B cell (primary cell): ENCODE data around the gene MAF. TPM values are rescaled to one million over a fixed set of nuclear protein-coding genes. Genes with fewer than 3 reads are reported as not detected.

Source experiments
- ATAC-seq: fragments of 200-7000 bp; cut with Tn5 transposase; one replicate; pipeline ENCODE4 v1.10.0; 2021; ENCODE audit warnings: low read depth, mild to moderate bottlenecking, moderate number of reproducible peaks, moderate library complexity
- CTCF ChIA-PET: fragments of 350-600 bp; sonication (Branson Sonifier 250); formaldehyde crosslinking; loops from one replicate; lab custom pipeline; 2021; ENCODE audit warnings: antibody characterized with exemption, inconsistent platforms; lab: Charles Lee
- POLR2A ChIA-PET: fragments of 350-600 bp; sonication (Branson Sonifier 250); formaldehyde crosslinking; loops from one replicate; lab custom pipeline; 2021; ENCODE audit warnings: antibody characterized with exemption; lab: Charles Lee
- DNase-seq: peaks from one replicate; pipeline ENCODE4 v3.0.0; 2013
- H2AFZ ChIP-seq: 2 replicates; pipeline ENCODE4 v1.6.1; 2012; ENCODE audit warnings: mild to moderate bottlenecking, low read depth, low read length; ENCODE audit not compliant: insufficient read depth, poor library complexity, severe bottlenecking
- H3K27ac ChIP-seq, 2 donors: 1 replicate in 1 of 2; 2 replicates in 1 of 2; pipeline ENCODE4 v1.5.1; 2012 to 2013; ENCODE audit warnings: low read length in 2 of 2, mild to moderate bottlenecking in 2 of 2, moderate library complexity in 1 of 2
- H3K27me3 ChIP-seq, 4 experiments: fragments of 200-600 bp in 1 of 4; sonication (generic) in 1 of 4; replicated peaks in 1 of 4; 1 replicate in 2 of 4; 2 replicates in 2 of 4; pipeline versions ENCODE4 v1.6.1 to v1.7.0; 2013 to 2016; ENCODE audit warnings: low read length in 3 of 4, mild to moderate bottlenecking in 2 of 4, mixed read lengths in 1 of 4, moderate library complexity in 1 of 4; ENCODE audit not compliant: insufficient read depth in 4 of 4, control insufficient read depth in 3 of 4; ENCODE audit errors: control extremely low read depth in 1 of 4
- H3K36me3 ChIP-seq, 2 experiments: replicated peaks in 1 of 2; 1 replicate in 1 of 2; 2 replicates in 1 of 2; pipeline versions ENCODE4 v1.6.1 to v1.7.1; 2013; ENCODE audit warnings: low read length in 1 of 2; ENCODE audit not compliant: insufficient read depth in 2 of 2, control insufficient read depth in 1 of 2; ENCODE audit errors: control extremely low read depth in 1 of 2, extremely low read depth in 1 of 2
- H3K4me1 ChIP-seq, 2 donors: fragments of 200-600 bp in 1 of 2; sonication (generic) in 1 of 2; 1 replicate in 1 of 2; 2 replicates in 1 of 2; pipeline versions ENCODE4 v1.5.1 to v1.6.1; 2013 to 2017; ENCODE audit warnings: low read length in 2 of 2; ENCODE audit not compliant: control insufficient read depth in 2 of 2, insufficient read depth in 2 of 2
- H3K4me2 ChIP-seq: replicated peaks from 2 replicates; pipeline ENCODE3; 2012; ENCODE audit warnings: mild to moderate bottlenecking, low read depth, low read length; ENCODE audit not compliant: poor library complexity, severe bottlenecking
- H3K4me3 ChIP-seq, 5 experiments: fragments of 200-600 bp in 1 of 5; sonication (generic) in 1 of 5; 1 replicate in 3 of 5; 2 replicates in 2 of 5; pipeline versions ENCODE4 v1.5.1 to v1.7.0; 2011 to 2016; ENCODE audit warnings: low read length in 4 of 5, mild to moderate bottlenecking in 4 of 5, low read depth in 2 of 5, control low read depth in 1 of 5, moderate library complexity in 1 of 5; ENCODE audit not compliant: insufficient read depth in 1 of 5; ENCODE audit errors: control extremely low read depth in 1 of 5, extremely low read depth in 1 of 5
- H3K79me2 ChIP-seq: fragments of 200-600 bp; sonication (generic); one replicate; pipeline ENCODE4 v1.6.0; 2016; ENCODE audit warnings: low read length; ENCODE audit not compliant: control insufficient read depth, insufficient read depth
- H3K9ac ChIP-seq: fragments of 200-600 bp; sonication (generic); 2 replicates; pipeline ENCODE4 v1.6.1; 2017; ENCODE audit warnings: mild to moderate bottlenecking, low read length, moderate library complexity
- H3K9me3 ChIP-seq, 3 donors: one replicate each; pipeline versions ENCODE4 v1.6.1 to v1.7.1; 2013; ENCODE audit warnings: low read length in 2 of 3; ENCODE audit not compliant: control insufficient read depth in 2 of 3, insufficient read depth in 1 of 3; ENCODE audit errors: control extremely low read depth in 1 of 3
- H4K20me1 ChIP-seq: 2 replicates; pipeline ENCODE4 v1.6.0; 2012; ENCODE audit warnings: mild to moderate bottlenecking, low read length; ENCODE audit not compliant: insufficient read depth, control insufficient read depth, poor library complexity, severe bottlenecking
- H3K27ac Mint-ChIP-seq: one replicate; pipeline ENCODE4 v1.8.0; 2021; ENCODE audit warnings: mixed read lengths
- H3K27me3 Mint-ChIP-seq: one replicate; pipeline ENCODE4 v1.8.0; 2021; ENCODE audit warnings: mixed read lengths
- H3K4me1 Mint-ChIP-seq: one replicate; pipeline ENCODE4 v1.8.0; 2021; ENCODE audit warnings: mixed read lengths
- H3K4me3 Mint-ChIP-seq: one replicate; pipeline ENCODE4 v1.8.0; 2021; ENCODE audit warnings: mixed read lengths
- H3K9me3 Mint-ChIP-seq: one replicate; pipeline ENCODE4 v1.8.0; 2022; ENCODE audit warnings: mixed read lengths; ENCODE audit not compliant: insufficient read depth
- EZH2 ChIP-seq: IDR thresholded peaks from 2 replicates; pipeline ENCODE4 v1.6.1; 2012; ENCODE audit warnings: borderline replicate concordance, low read depth, mild to moderate bottlenecking, moderate library complexity, low read length; ENCODE audit not compliant: insufficient read depth, poor library complexity, severe bottlenecking
- WGBS: methylation state at CpG from one replicate; pipeline ENCODE4 v1.1.5; 2013; ENCODE audit warnings: missing lambda C conversion rate; ENCODE audit not compliant: insufficient coverage; 5-methylcytosine and 5-hydroxymethylcytosine counted together
- intact Hi-C: fragments of 100-400 bp; cut with micrococcal nuclease; formaldehyde crosslinking; loops from one replicate; pipeline ENCODE4 v1.10.0; 2022
- polyA plus RNA-seq: library from polyadenylated mRNA; depleted of rRNA; stranded (reverse); fragments of >200 nt; gene quantifications from 2 replicates; pipeline ENCODE4 v1.2.3, GENCODE V29; 2012
- total RNA-seq, 2 donors: library from RNA; stranded (reverse); fragments of 120-200 nt in 1 of 2; gene quantifications; 1 replicate in 1 of 2; 2 replicates in 1 of 2; pipeline versions ENCODE4 v1.2.3 to v1.2.4, GENCODE V29; 2013 to 2022
- TF ChIP-seq, protein P1 (sequence below): fragments of 200-600 bp; IDR thresholded peaks from one replicate; pipeline ENCODE4 v1.8.0; 2022; ENCODE audit warnings: antibody characterized with exemption, mild to moderate bottlenecking

The MAF gene
- total and polyA plus RNA-seq, 2 donors (not counting 1 experiment from before 2014, with no cell fraction given): 0.30 to 0.49 TPM

DNA sequence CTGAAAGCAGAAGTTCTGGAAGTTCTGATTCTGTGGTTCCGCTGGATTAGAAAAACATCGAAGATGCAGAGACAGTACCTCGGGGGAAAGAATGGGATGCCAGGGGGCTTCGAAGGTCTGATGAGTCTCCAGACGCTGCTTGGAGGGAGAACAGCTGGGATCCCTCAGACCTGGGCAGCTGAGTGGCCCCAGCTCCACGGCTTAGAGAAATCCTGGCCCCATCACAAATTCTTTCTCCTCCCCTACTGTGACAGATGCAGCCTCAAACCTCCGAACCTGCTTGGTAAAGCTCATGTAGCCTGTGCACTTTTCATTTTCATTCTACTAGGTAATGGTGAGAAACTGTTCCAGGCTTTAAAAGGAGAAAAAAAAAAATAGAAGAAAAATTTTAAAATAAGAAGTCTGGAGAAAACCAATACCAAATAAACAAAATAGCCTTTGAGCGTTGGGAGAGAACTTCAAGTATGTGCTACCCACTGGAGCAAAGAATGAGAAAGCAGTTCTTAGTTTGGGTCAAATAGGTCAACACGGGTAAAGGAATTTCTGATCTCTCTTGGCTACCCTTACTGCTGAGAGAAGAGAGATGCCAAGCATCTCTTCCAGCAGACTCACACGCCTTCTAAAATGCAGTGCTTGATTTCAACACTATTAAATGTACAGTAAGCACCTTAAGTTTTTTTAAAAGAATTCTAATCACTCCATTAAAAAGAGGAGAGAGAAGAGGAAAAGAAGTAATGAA lies 19.9 kb downstream of the MAF start:
- 80% methylated on average over 6 of the region's 10 CpGs for WGBS

DNA sequence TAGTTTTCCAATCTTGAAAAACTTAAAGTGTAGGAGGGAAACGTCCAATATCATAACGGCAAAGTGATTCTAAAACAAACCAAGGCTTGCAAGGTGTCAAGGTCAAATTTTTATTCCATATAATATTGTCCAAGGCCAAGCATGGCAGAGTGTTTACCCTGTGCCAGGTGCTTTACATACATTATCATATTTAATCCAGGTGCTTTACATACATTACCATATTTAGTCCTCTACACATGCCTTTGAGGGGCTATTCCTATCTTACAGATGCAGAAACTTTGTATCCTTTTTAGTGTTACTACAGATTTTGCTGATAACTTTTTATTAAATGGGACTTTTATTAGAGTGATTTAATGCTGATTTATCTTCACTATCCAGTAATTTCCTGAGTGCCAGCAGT lies 23.9 kb downstream of the MAF start:
- H4K20me1 ChIP-seq: no peaks in the 10 kb centered on the region
- H3K9me3 Mint-ChIP-seq: no peaks in the 10 kb centered on the region
- H3K4me2 ChIP-seq: no peak overlapping the region
- DNase-seq (no peak), ATAC-seq (no peak)
- peaks cover 50% of the 10 kb centered on the region for H3K27me3 Mint-ChIP-seq
- H3K4me1 ChIP-seq: no peaks in the 10 kb centered on the region
- H3K9ac ChIP-seq: no peak overlapping the region
- ChIA-PET CTCF (no interaction called here), POLR2A (no interaction called here)
- no peak overlapping the region for H2AFZ ChIP-seq
- TF ChIP-seq, protein P1, sequence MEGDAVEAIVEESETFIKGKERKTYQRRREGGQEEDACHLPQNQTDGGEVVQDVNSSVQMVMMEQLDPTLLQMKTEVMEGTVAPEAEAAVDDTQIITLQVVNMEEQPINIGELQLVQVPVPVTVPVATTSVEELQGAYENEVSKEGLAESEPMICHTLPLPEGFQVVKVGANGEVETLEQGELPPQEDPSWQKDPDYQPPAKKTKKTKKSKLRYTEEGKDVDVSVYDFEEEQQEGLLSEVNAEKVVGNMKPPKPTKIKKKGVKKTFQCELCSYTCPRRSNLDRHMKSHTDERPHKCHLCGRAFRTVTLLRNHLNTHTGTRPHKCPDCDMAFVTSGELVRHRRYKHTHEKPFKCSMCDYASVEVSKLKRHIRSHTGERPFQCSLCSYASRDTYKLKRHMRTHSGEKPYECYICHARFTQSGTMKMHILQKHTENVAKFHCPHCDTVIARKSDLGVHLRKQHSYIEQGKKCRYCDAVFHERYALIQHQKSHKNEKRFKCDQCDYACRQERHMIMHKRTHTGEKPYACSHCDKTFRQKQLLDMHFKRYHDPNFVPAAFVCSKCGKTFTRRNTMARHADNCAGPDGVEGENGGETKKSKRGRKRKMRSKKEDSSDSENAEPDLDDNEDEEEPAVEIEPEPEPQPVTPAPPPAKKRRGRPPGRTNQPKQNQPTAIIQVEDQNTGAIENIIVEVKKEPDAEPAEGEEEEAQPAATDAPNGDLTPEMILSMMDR: no peak
- TF ChIP-seq EZH2: no peak
- 100% methylated on average over 2 of the region's 2 CpGs for WGBS
- no peak overlapping the region for H3K4me3 ChIP-seq
- H3K4me1 Mint-ChIP-seq: no peaks in the 10 kb centered on the region
- H3K27ac Mint-ChIP-seq: no peak overlapping the region
- H3K9me3 ChIP-seq: no peaks in the 10 kb centered on the region
- intact Hi-C loops: no loop called here
- H3K27ac ChIP-seq: no peak overlapping the region
- no peak overlapping the region for H3K4me3 Mint-ChIP-seq
- no peaks in the 10 kb centered on the region for H3K36me3 ChIP-seq
- H3K79me2 ChIP-seq: no peaks in the 10 kb centered on the region
- H3K27me3 ChIP-seq: peaks cover 0 to 13% (median 9%) of the 10 kb centered on the region in 4 experiments

More for the DNA sequence above, 19.9 kb downstream of the MAF start:
- Mint-ChIP-seq H3K9me3 (no peaks in the 10 kb centered on the region), H3K27ac (no peak overlapping the region), H3K27me3 (peaks cover 45% of the 10 kb centered on the region), H3K4me3 (no peak overlapping the region), H3K4me1 (no peaks in the 10 kb centered on the region)
- DNase-seq (no peak), ATAC-seq (no peak)
- Histone ChIP-seq H4K20me1 (no peaks in the 10 kb centered on the region), H3K4me1 (no peaks in the 10 kb centered on the region), H3K27ac (no peak overlapping the region), H3K36me3 (no peaks in the 10 kb centered on the region), H3K9me3 (no peaks in the 10 kb centered on the region), H2AFZ (no peak overlapping the region), H3K79me2 (no peaks in the 10 kb centered on the region), H3K4me2 (no peak overlapping the region), H3K9ac (no peak overlapping the region), H3K4me3 (no peak overlapping the region), H3K27me3 (peaks cover 0 to 17% (median 13%) of the 10 kb centered on the region in 4 experiments)
- POLR2A ChIA-PET: no interaction called here
- intact Hi-C loops: no loop called here
- CTCF ChIA-PET: no interaction called here
- TF ChIP-seq, protein P1: no peak
- TF ChIP-seq EZH2: no peak
